GM23248 (cell line): ENCODE results near the gene SNX25.

Experiments
- EZH2 ChIP-seq: fragments of 200-600 bp; sonication (generic); IDR thresholded peaks from 2 replicates; pipeline ENCODE4 v1.6.1; 2018; ENCODE audit warnings: antibody characterized with exemption, mild to moderate bottlenecking; ENCODE audit not compliant: insufficient read depth, poor library complexity, severe bottlenecking
- EZH2phosphoT487 ChIP-seq: fragments of 200-600 bp; sonication (generic); IDR thresholded peaks from 2 replicates; pipeline ENCODE4 v1.6.1; 2018; ENCODE audit warnings: antibody characterized with exemption, moderate library complexity, mild to moderate bottlenecking, low read depth; ENCODE audit not compliant: insufficient read depth

- TF ChIP-seq EZH2 (no peak), EZH2phosphoT487 (no peak)
Measured at GRCh38 chr4:185265942-185266341, 56.5 kb downstream of the SNX25 start.
